ENCODE data around the gene TSPAN18.

Gene TSPAN18

GRCh38 chr11:44733877-44734276 is 7.1 kb downstream of the TSPAN18 start:
- TF ChIP-seq, protein P1, sequence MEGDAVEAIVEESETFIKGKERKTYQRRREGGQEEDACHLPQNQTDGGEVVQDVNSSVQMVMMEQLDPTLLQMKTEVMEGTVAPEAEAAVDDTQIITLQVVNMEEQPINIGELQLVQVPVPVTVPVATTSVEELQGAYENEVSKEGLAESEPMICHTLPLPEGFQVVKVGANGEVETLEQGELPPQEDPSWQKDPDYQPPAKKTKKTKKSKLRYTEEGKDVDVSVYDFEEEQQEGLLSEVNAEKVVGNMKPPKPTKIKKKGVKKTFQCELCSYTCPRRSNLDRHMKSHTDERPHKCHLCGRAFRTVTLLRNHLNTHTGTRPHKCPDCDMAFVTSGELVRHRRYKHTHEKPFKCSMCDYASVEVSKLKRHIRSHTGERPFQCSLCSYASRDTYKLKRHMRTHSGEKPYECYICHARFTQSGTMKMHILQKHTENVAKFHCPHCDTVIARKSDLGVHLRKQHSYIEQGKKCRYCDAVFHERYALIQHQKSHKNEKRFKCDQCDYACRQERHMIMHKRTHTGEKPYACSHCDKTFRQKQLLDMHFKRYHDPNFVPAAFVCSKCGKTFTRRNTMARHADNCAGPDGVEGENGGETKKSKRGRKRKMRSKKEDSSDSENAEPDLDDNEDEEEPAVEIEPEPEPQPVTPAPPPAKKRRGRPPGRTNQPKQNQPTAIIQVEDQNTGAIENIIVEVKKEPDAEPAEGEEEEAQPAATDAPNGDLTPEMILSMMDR (IDR thresholded peaks at IDR 0.05; ENCODE audit: low read depth, low read length), result no peak
- no peak overlapping the region for H3K4me3 ChIP-seq (ENCODE audit: low read depth, low read length)
- in situ Hi-C loops (cut with HindIII; ENCODE audit: low sequenced_read_pairs), result no loop called here
- no peak for DNase-seq (ENCODE audit: low read depth, low spot score)

DNA sequence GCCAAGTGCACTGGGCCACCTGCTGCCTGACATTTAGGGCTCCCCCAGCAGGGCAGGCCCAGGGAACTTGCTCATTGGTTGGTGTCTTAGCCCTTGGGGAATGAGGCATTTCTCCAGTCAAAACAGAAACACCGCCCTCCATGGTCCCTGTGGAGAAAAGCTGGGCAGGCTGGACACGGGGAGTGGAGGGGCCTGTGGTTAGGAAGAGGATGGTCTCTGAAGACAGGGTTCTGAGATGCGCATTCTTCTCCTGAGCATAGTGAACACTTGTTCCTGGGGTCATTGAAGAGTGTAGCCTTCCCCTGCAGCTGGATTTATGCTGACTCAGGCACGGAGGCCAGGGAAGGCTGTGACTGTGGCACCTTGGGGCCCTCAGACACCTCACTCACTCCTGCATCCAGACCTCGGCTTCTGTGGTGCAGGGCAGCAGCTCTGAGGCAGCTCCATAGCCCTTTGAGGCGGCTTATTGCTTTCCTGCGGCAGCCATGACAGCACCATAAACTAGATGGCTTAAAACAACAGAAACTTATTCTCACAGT is 8.2 kb downstream of the TSPAN18 start:
- no peak overlapping the region for H3K4me3 ChIP-seq (ENCODE audit: low read depth, low read length)
- TF ChIP-seq, protein P1 (IDR thresholded peaks at IDR 0.05; ENCODE audit: low read depth, low read length), result no peak
- no peak for DNase-seq (ENCODE audit: low read depth, low spot score)
- in situ Hi-C loops (cut with HindIII; ENCODE audit: low sequenced_read_pairs), result no loop called here

GRCh38 chr11:44736791-44737190 is 10.0 kb downstream of the TSPAN18 start:
- no peak overlapping the region for H3K4me3 ChIP-seq (ENCODE audit: low read depth, low read length)
- in situ Hi-C loops (cut with HindIII; ENCODE audit: low sequenced_read_pairs), result no loop called here
- TF ChIP-seq, protein P1 (IDR thresholded peaks at IDR 0.05; ENCODE audit: low read depth, low read length), result no peak
- DNase-seq (ENCODE audit: low read depth, low spot score), result no peak

GRCh38 chr11:44737245-44738085 is 10.7 kb downstream of the TSPAN18 start:
- in situ Hi-C loops (cut with HindIII; ENCODE audit: low sequenced_read_pairs), result no loop called here
- TF ChIP-seq, protein P1 (IDR thresholded peaks at IDR 0.05; ENCODE audit: low read depth, low read length), result no peak
- no peak for DNase-seq (ENCODE audit: low read depth, low spot score)
- H3K4me3 ChIP-seq (ENCODE audit: low read depth, low read length), result no peak overlapping the region

- in situ Hi-C loops (cut with HindIII; ENCODE audit: low sequenced_read_pairs), result no loop called here
- TF ChIP-seq, protein P1 (IDR thresholded peaks at IDR 0.05; ENCODE audit: low read depth, low read length), result no peak
- H3K4me3 ChIP-seq (ENCODE audit: low read depth, low read length), result no peak overlapping the region
- no peak for DNase-seq (ENCODE audit: low read depth, low spot score)
Measured at GRCh38 chr11:44738791-44739190, 12.0 kb downstream of the TSPAN18 start.

DNA sequence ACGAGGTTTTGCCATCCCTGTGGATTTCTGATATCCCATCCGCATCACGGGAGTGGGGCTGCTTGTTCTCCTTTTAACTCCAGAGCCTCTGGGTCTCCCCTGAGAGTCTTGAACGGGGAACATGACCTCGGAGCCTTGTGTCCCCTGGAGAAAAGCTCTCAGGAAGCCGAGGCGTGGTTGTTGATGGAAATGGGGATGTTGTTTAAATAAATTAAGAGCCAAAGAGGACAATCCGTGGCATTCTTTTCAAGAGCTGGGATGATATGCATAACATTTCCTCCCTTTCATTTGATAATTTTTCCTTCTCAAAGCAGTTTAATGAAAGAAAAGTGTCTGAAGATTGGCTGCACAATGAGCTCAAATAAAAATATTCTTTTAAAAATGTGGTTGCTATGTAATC is 14.2 kb downstream of the TSPAN18 start:
- H3K4me3 ChIP-seq (ENCODE audit: low read depth, low read length), result no peak overlapping the region
- TF ChIP-seq, protein P1 (IDR thresholded peaks at IDR 0.05; ENCODE audit: low read depth, low read length), result no peak
- in situ Hi-C loops (cut with HindIII; ENCODE audit: low sequenced_read_pairs), result no loop called here
- no peak for DNase-seq (ENCODE audit: low read depth, low spot score)
